Endothelial cell of umbilical vein (primary cell): ENCODE data around the gene IPO11.

Experiments
- CTCF ChIP-seq, 2 donors: IDR thresholded peaks; 1 replicate in 1 of 2; 2 replicates in 1 of 2; pipeline ENCODE4 v1.5.1; 2011; ENCODE audit warnings: low read length in 2 of 2, mild to moderate bottlenecking in 2 of 2, moderate library complexity in 2 of 2, control low read depth in 1 of 2, inconsistent platforms in 1 of 2, low read depth in 1 of 2; ENCODE audit not compliant: insufficient read depth in 1 of 2; ENCODE audit errors: extremely low read depth in 1 of 2
- GATA2 ChIP-seq: IDR thresholded peaks from 2 replicates; pipeline ENCODE4 v1.7.0; 2011; ENCODE audit warnings: low read depth, mild to moderate bottlenecking, moderate library complexity, mixed read lengths, low read length; ENCODE audit not compliant: insufficient read length, insufficient read depth
- POLR2A ChIP-seq: IDR thresholded peaks from 2 replicates; pipeline ENCODE4 v1.6.1; 2012; ENCODE audit warnings: low read depth, mild to moderate bottlenecking, control low read depth, low read length
- POLR2AphosphoS5 ChIP-seq: IDR thresholded peaks from 2 replicates; pipeline ENCODE4 v1.6.1; 2012; ENCODE audit warnings: low read depth, mild to moderate bottlenecking, control low read depth, low read length, moderate library complexity; ENCODE audit not compliant: insufficient read depth

DNA sequence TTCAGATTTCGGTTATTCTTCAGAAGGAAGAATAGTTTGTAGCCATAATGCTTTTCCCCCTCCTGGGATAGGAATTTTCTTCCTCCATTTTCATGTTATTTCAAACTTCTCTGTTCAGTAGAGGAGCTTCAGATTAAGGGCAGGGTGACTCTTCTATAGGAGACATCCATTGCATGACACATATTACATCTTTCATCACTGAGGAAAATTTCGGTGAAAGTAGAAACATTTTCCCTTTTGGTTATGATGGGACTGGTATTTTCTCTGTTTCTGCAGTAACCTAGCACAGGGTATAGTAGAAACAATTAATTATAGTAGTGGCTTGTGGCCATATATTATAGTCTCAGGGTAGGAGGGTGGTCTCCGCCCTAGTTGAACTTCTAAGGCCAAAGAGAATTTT, 1.1 kb downstream of the IPO11 start:
- TF ChIP-seq GATA2, result no peak
- no peak for TF ChIP-seq CTCF (IDR thresholded peaks at IDR 0.05; ENCODE audit: extremely low read depth in 1 of 2, insufficient read depth in 1 of 2, low read depth in 1 of 2, low read length in 2 of 2)
- no peak for TF ChIP-seq POLR2AphosphoS5
- TF ChIP-seq POLR2A, result no peak
